OCI-LY3 (cell line): ENCODE data around the gene SLC35F2.

Source experiments
- EZH2phosphoT487 ChIP-seq: fragments of 200-600 bp; shearing (Covaris generic); IDR thresholded peaks from 2 replicates; pipeline ENCODE4 v1.6.1; 2018; ENCODE audit warnings: antibody characterized with exemption, mixed run types, low read depth
- TF ChIP-seq, protein P1 (sequence below): fragments of 200-600, 300-600 bp; sonication (generic); IDR thresholded peaks from 2 replicates; pipeline ENCODE4 v1.5.1; 2014; ENCODE audit warnings: antibody characterized with exemption, low read length, low read depth

DNA sequence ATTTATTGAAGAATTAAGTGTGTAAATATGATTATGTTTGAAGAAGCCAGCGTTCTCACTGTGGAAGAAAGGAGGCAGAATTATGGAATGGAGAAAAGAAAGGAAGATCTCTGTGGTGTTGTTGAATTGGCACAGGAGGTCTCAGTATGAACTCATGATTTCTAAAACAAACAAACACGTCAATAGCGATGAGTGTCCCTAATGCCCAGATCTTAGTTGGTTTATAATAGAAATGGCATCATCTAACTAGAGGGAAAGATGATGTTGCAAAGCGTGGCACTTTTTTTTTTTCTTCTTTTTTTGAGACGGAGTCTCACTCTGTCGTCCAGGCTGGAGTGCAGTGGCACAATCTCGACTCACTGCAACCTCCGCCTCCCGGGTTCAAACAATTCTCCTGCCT lies 107.5 kb downstream of the SLC35F2 start:
- TF ChIP-seq, protein P1, sequence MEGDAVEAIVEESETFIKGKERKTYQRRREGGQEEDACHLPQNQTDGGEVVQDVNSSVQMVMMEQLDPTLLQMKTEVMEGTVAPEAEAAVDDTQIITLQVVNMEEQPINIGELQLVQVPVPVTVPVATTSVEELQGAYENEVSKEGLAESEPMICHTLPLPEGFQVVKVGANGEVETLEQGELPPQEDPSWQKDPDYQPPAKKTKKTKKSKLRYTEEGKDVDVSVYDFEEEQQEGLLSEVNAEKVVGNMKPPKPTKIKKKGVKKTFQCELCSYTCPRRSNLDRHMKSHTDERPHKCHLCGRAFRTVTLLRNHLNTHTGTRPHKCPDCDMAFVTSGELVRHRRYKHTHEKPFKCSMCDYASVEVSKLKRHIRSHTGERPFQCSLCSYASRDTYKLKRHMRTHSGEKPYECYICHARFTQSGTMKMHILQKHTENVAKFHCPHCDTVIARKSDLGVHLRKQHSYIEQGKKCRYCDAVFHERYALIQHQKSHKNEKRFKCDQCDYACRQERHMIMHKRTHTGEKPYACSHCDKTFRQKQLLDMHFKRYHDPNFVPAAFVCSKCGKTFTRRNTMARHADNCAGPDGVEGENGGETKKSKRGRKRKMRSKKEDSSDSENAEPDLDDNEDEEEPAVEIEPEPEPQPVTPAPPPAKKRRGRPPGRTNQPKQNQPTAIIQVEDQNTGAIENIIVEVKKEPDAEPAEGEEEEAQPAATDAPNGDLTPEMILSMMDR: no peak
- no peak for TF ChIP-seq EZH2phosphoT487
